Transverse colon (tissue), 4 donors: ENCODE measurements around the gene EXOC3L4. TPM values are rescaled to one million over a fixed set of nuclear protein-coding genes. Genes with fewer than 3 reads are reported as not detected.
"Not testable (repeated sequence)": the region's sequence is repeated elsewhere in the genome, so short reads cannot be mapped to it uniquely, and the experiment has no call there.

Experiments used
- DNase-seq: peaks from one replicate; pipeline ENCODE4 v3.0.0-alpha.2; 2019
- H3K27ac ChIP-seq, 4 donors: fragments of 200-600 bp; sonication (generic); 2 replicates each; pipeline ENCODE4 v1.5.1; 2016 to 2018; ENCODE audit warnings: inconsistent platforms in 4 of 4
- H3K27me3 ChIP-seq: fragments of 200-600 bp; sonication (generic); 2 replicates; pipeline ENCODE4 v1.5.1; 2017; ENCODE audit warnings: inconsistent platforms
- H3K36me3 ChIP-seq, 4 donors: fragments of 200-600 bp; sonication (generic); 2 replicates each; pipeline ENCODE4 v1.5.1; 2017 to 2019; ENCODE audit warnings: inconsistent platforms in 4 of 4
- H3K4me1 ChIP-seq, 4 donors: fragments of 200-600 bp; sonication (generic); 2 replicates each; pipeline ENCODE4 v1.5.1; 2017 to 2020; ENCODE audit warnings: inconsistent platforms in 4 of 4
- H3K4me3 ChIP-seq, 4 donors: fragments of 200-600 bp; sonication (generic); 1 replicate in 1 of 4; 2 replicates in 3 of 4; pipeline versions ENCODE4 v1.5.1 to v1.6.1; 2017 to 2019; ENCODE audit warnings: inconsistent platforms in 4 of 4
- H3K9me3 ChIP-seq, 2 donors: fragments of 200-600 bp; sonication (generic); 2 replicates each; pipeline ENCODE4 v1.5.1; 2017 to 2019; ENCODE audit warnings: inconsistent platforms in 2 of 2
- EP300 ChIP-seq: sonication (generic); formaldehyde crosslinking; IDR thresholded peaks from one replicate; pipeline ENCODE4 v1.6.1; 2017; ENCODE audit warnings: antibody characterized with exemption, low read depth
- POLR2A ChIP-seq: fragments of 450-650 bp; IDR thresholded peaks from one replicate; pipeline ENCODE4 v1.6.1; 2016; ENCODE audit warnings: antibody characterized with exemption, mild to moderate bottlenecking, moderate library complexity
- POLR2AphosphoS5 ChIP-seq, 3 donors: sonication (generic); formaldehyde crosslinking; IDR thresholded peaks; one replicate each; pipeline ENCODE4 v1.6.1; 2016; ENCODE audit warnings: antibody characterized with exemption in 3 of 3
- WGBS, 2 donors: methylation state at CpG; one replicate each; pipeline ENCODE4 v1.1.5; 2018; ENCODE audit warnings: low coverage in 1 of 2; 5-methylcytosine and 5-hydroxymethylcytosine counted together
- in situ Hi-C, 4 donors: fragments of 200-750 bp; cut with MboI; loops; one replicate each; pipeline versions ENCODE4 v1.15.0 to v1.15.1; 2017; ENCODE audit warnings: low sequenced_read_pairs in 3 of 4, low pct_ligation_motif_present in 1 of 4, low pct_unique_long_range_greater_than_20kb in 1 of 4
- intact Hi-C: fragments of 100-400 bp; cut with DNase I; formaldehyde crosslinking; loops from one replicate; pipeline ENCODE4 v1.15.1; 2023; ENCODE audit warnings: low total_unique reads
- total RNA-seq, 4 donors: library from RNA; depleted of rRNA; stranded (reverse); fragments of >200 nt; gene quantifications; one replicate each; pipeline ENCODE4 v1.1.0, GENCODE V29; 2016
- TF ChIP-seq, protein P1 (sequence below), 5 experiments: fragments of 200-600 bp in 3 of 5; fragments of 450-650 bp in 2 of 5; sonication (generic) in 3 of 5; IDR thresholded peaks; 1 replicate in 2 of 5; 2 replicates in 3 of 5; pipeline ENCODE4 v1.5.1; 2016 to 2017; ENCODE audit warnings: antibody characterized with exemption in 5 of 5, inconsistent platforms in 3 of 5, mild to moderate bottlenecking in 2 of 5, moderate library complexity in 1 of 5

The EXOC3L4 gene
- total RNA-seq, 4 donors from 2014 or later, result 15.2 to 49.0 (median 30.3) TPM

DNA sequence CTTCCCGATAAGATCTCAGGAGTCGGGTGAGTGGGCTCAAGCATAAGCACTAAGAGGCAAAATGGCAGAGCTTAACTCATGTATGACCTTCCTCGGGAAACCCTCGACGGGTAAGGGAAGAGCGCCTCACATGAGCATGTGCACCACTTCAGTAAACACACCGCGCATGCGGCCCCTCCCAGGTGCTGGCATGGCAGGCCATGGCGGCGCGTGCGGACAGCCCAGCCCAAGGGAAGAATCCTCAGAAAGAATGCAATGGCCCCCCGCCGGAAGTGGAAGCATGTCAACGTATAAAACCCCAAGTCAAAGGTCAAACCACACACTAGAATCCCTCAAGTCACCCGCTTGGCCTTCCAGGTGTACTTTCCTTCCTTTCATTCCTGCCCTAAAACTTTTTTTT is 22.1 kb downstream of the EXOC3L4 start:
- Histone ChIP-seq H3K27me3 (peaks cover 1% of the 10 kb centered on the region), H3K27ac (no peak overlapping the region), H3K36me3 (no peaks in the 10 kb centered on the region), H3K4me3 (no peak overlapping the region), H3K4me1 (peaks cover 12 to 50% (median 28%) of the 10 kb centered on the region in 4 donors), H3K9me3 (no peaks in the 10 kb centered on the region)
- in situ Hi-C loops, result no loop called here
- intact Hi-C loops, result no loop called here
- 72 to 81% methylated on average over 5 to 17 of the region's 17 CpGs for WGBS, 2 donors
- no peak for DNase-seq
- TF ChIP-seq EP300 (no peak), POLR2A (no peak), POLR2AphosphoS5 (IDR thresholded peaks at IDR 0.05) (no peak)
- TF ChIP-seq, protein P1, sequence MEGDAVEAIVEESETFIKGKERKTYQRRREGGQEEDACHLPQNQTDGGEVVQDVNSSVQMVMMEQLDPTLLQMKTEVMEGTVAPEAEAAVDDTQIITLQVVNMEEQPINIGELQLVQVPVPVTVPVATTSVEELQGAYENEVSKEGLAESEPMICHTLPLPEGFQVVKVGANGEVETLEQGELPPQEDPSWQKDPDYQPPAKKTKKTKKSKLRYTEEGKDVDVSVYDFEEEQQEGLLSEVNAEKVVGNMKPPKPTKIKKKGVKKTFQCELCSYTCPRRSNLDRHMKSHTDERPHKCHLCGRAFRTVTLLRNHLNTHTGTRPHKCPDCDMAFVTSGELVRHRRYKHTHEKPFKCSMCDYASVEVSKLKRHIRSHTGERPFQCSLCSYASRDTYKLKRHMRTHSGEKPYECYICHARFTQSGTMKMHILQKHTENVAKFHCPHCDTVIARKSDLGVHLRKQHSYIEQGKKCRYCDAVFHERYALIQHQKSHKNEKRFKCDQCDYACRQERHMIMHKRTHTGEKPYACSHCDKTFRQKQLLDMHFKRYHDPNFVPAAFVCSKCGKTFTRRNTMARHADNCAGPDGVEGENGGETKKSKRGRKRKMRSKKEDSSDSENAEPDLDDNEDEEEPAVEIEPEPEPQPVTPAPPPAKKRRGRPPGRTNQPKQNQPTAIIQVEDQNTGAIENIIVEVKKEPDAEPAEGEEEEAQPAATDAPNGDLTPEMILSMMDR (IDR thresholded peaks at IDR 0.05), result no peak

DNA sequence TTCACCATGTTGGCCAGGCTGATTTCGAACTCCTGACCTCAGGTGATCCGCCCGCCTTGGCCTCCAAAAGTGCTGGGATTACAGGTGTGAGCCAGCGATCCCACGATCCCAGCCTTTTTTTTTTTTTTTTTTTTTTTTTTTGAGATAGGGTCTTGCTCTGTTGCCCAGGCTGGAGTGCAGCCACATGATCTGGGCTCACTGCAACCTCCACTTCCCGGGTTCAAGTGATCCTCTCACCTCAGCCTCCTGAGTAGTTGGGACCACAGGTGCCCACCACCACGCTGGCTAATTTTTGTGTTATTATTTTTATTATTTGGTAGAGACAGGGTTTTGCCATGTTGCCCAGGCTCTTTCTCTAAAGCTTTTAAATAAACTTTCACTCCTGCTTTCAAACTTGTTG is 23.0 kb downstream of the EXOC3L4 start:
- H3K9me3 ChIP-seq, intact Hi-C loops, H3K27me3 ChIP-seq, H3K4me3 ChIP-seq, H3K36me3 ChIP-seq, in situ Hi-C loops, DNase-seq: not testable (repeated sequence)
- H3K4me1 ChIP-seq, result peaks cover 12 to 50% (median 30%) of the 10 kb centered on the region in 4 donors
- H3K27ac ChIP-seq, result peak overlapping the region in 3 of 4 donors; percentile 12 to 32 (median 17)
- 88% methylated on average over 7 of the region's 7 CpGs; no CpG with 5 or more reads in 1 of the 2 donors for WGBS, 2 donors

DNA sequence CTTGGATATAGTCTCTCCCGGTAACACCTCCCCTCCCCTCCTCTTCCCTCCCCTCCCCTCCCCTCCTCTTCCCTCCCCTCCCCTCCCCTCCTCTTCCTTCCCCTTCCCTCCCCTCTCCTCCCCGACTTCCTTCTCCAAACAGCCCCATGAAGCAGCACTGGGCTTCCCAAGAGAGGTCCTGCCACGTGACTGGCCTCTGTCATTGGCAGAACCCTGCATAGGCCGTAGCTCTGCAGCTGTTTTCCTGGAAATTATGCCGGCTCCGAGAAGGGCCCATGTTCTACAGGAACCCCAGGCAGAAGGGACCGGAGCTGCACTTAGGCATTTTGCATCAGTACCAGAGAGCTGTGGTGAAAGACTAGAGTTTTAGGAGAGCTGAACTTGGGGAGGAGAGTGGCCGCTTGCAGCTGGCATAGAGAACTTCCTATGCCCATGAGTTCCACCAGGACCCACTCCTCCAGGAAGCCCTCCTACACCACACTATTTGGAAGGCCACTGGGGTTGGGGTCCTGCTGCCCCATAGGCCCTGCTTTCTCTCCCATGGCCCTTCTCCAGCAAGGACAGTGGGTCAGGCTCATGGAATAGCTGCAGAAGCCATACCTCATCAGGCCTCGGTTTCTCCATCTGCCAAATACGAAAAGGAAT is 23.6 kb downstream of the EXOC3L4 start:
- 0 to 42% methylated on average over 1 to 10 of the region's 10 CpGs for WGBS, 2 donors
- Histone ChIP-seq H3K27me3 (peaks cover 15% of the 10 kb centered on the region), H3K4me3 (no peak overlapping the region), H3K4me1 (peaks cover 16 to 52% (median 36%) of the 10 kb centered on the region in 4 donors), H3K9me3 (no peaks in the 10 kb centered on the region), H3K27ac (peak overlapping the region; percentile 74 to 86 (median 78)), H3K36me3 (no peaks in the 10 kb centered on the region)
- in situ Hi-C loops, result no loop called here
- intact Hi-C loops, result no loop called here
- peak; percentile 55 for DNase-seq
- TF ChIP-seq, protein P1 (IDR thresholded peaks at IDR 0.05), result no peak
- TF ChIP-seq POLR2AphosphoS5 (IDR thresholded peaks at IDR 0.05), result peak in 1 of 3 donors; percentile 8

DNA sequence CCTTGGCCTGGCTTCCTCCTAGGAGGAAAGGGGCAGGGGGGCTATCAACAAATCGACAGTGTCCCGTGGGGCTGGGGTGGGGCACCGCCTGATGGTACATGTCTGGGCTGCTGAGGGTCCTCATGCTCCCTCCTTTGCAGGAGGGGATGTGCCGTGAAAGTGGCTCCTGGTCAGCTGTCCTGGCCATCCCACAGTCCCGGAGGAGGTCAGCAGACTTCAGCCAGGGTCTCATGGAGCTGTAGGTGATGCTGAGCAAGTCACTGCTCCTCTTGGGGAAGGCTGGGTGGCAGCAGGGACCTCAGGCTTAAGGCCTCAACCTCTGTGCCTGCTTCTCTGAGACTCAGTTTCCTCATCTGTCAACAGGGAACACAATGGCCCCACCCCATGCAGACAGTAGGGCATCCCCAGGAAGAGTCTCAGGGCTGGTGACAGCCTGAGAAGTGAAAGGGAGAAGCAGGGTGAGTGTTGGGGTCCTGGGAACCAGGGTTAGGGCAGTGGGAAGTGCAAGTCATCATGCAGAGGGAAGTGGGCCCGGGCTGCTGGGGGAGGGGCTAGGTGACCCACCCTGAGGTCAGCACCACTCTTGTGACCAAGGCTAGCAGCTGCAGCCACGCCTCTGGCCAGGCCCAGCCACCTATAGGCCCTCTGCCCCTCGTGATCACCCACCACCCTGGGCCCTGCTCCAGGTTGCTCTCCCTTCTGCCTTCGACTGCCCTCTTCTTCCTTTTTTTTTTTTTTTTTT is 24.3 kb downstream of the EXOC3L4 start:
- Histone ChIP-seq H3K27ac (peak overlapping the region; percentile 74 to 86 (median 78)), H3K27me3 (peaks cover 22% of the 10 kb centered on the region), H3K4me3 (no peak overlapping the region), H3K9me3 (no peaks in the 10 kb centered on the region), H3K4me1 (peaks cover 16 to 59% (median 43%) of the 10 kb centered on the region in 4 donors), H3K36me3 (no peaks in the 10 kb centered on the region)
- TF ChIP-seq, protein P1 (IDR thresholded peaks at IDR 0.05), result no peak
- TF ChIP-seq EP300 (no peak), POLR2AphosphoS5 (IDR thresholded peaks at IDR 0.05) (no peak), POLR2A (no peak)
- in situ Hi-C loops (no loop called here), intact Hi-C loops (no loop called here)
- DNase-seq, result peak; percentile 61
- 70% methylated on average over 9 of the region's 9 CpGs; no CpG with 5 or more reads in 1 of the 2 donors for WGBS, 2 donors

DNA sequence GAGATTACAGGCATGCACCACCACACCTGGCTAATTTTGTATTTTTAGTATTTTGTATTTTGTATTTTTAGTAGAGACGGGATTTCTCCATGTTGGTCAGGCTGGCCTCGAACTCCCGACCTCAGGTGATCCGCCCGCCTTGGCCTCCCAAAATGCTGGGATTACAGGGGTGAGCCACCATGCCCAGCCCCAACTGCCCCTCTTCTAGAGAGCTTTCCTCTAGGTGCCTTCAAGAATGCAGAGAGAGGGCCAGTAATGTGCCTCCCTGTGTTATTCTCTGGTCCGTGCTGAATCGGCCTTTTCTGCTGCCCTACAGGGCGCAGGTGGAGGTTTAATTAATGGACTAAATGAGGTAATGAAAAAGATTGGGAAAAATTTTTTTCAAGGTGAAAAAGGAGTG is 25.0 kb downstream of the EXOC3L4 start:
- in situ Hi-C loops, result not testable (repeated sequence)
- peak overlapping the region; percentile 33 to 86 (median 83) for H3K27ac ChIP-seq

More for the DNA sequence above, 25.0 kb downstream of the EXOC3L4 start:
- Histone ChIP-seq H3K27me3 (peaks cover 29% of the 10 kb centered on the region), H3K4me1 (peaks cover 17 to 61% (median 46%) of the 10 kb centered on the region in 4 donors)
- H3K36me3 ChIP-seq, DNase-seq, intact Hi-C loops, H3K4me3 ChIP-seq, H3K9me3 ChIP-seq: not testable (repeated sequence)
- 86 to 94% methylated on average over 6 to 8 of the region's 8 CpGs for WGBS, 2 donors
